K562 (cell line): ENCODE measurements around the gene IL36RN. TPM values are rescaled to one million over a fixed set of nuclear protein-coding genes. Genes with fewer than 3 reads are reported as not detected.

Source experiments
- ATAC-seq: fragments of 200-7000 bp; cut with Tn5 transposase; 3 replicates; pipeline ENCODE4 v1.9.1; 2020; ENCODE audit warnings: moderate library complexity
- BruUV-seq: library from RNA; stranded (reverse); fragments of 400-500 nt; replicated peaks from 2 replicates; lab custom pipeline; 2021; lab: Mats Ljungman, UMichigan
- CTCF ChIA-PET: fragments of 300-600 bp; formaldehyde crosslinking; extraction: SDS; loops from one replicate; lab custom pipeline; 2021; ENCODE audit warnings: low intra/inter-chr PET ratio; lab: Yijun Ruan, JAX
- POLR2A ChIA-PET: fragments of 300-600, 350-650 bp; sonication (Branson Sonifier 250); formaldehyde crosslinking; extraction: SDS; loops from one replicate; lab custom pipeline; 2021; ENCODE audit warnings: antibody characterized with exemption, inconsistent platforms; lab: Yijun Ruan, JAX
- DNase-seq, 4 experiments: peaks; one replicate each; pipeline versions ENCODE4 v3.0.0 to v3.0.0-alpha.2; 2011 to 2018; ENCODE audit warnings: low spot score in 3 of 4, mixed read lengths in 3 of 4; ENCODE audit errors: extremely low read depth in 1 of 4
- FAIRE-seq: peaks from 2 replicates; lab custom pipeline; 2011; peaks lifted over from hg19 to GRCh38; lab: Jason Lieb, UNC
- H2AFZ ChIP-seq: 2 replicates; pipeline ENCODE4 v1.6.0; 2011; ENCODE audit warnings: low read depth, low read length, control low read depth, inconsistent platforms
- H3K27ac ChIP-seq: fragments of 200-600 bp; 3 replicates; pipeline ENCODE4 v1.8.0; 2011; ENCODE audit warnings: low read depth, mild to moderate bottlenecking, control low read depth, inconsistent platforms, low read length, moderate library complexity, mixed read lengths; ENCODE audit errors: extremely low read depth
- H3K27me3 ChIP-seq, 2 experiments: fragments of 300-600 bp in 1 of 2; 2 replicates in 1 of 2; 3 replicates in 1 of 2; pipeline versions ENCODE4 v1.6.0 to v1.8.0; 2011; ENCODE audit warnings: inconsistent platforms in 2 of 2, low read length in 2 of 2, mild to moderate bottlenecking in 1 of 2, mixed read lengths in 1 of 2, moderate library complexity in 1 of 2; ENCODE audit not compliant: control insufficient read depth in 2 of 2, insufficient read depth in 2 of 2
- H3K36me3 ChIP-seq: fragments of 300-600 bp; 3 replicates; pipeline ENCODE4 v1.8.0; 2011; ENCODE audit warnings: mild to moderate bottlenecking, low read length, inconsistent platforms; ENCODE audit not compliant: control insufficient read depth, insufficient read depth
- H3K4me1 ChIP-seq, 2 experiments: fragments of 200-600 bp in 1 of 2; replicated peaks in 1 of 2; 2 replicates in 1 of 2; 3 replicates in 1 of 2; pipeline versions ENCODE4 v1.5.1 to v1.8.0; 2011; ENCODE audit warnings: inconsistent platforms in 2 of 2, low read length in 2 of 2, mild to moderate bottlenecking in 1 of 2, mixed read lengths in 1 of 2, moderate library complexity in 1 of 2; ENCODE audit not compliant: control insufficient read depth in 2 of 2, insufficient read depth in 2 of 2
- H3K4me2 ChIP-seq: 2 replicates; pipeline ENCODE4 v1.6.1; 2011; ENCODE audit warnings: low read length, control low read depth, inconsistent platforms, mixed read lengths; ENCODE audit not compliant: insufficient read depth
- H3K4me3 ChIP-seq: fragments of 200-600 bp; sonication (generic), shearing (Covaris generic); 2 replicates; pipeline ENCODE4 v1.5.1; 2016; ENCODE audit warnings: control low read depth, inconsistent platforms
- H3K79me2 ChIP-seq: fragments of 200-600 bp; 3 replicates; pipeline ENCODE4 v1.8.0; 2011; ENCODE audit warnings: low read length, inconsistent platforms; ENCODE audit not compliant: control insufficient read depth, insufficient read depth
- H3K9ac ChIP-seq, 2 experiments: 2 replicates each; pipeline versions ENCODE4 v1.6.0 to v1.6.1; 2011; ENCODE audit warnings: low read depth in 2 of 2, low read length in 2 of 2, control low read depth in 1 of 2, inconsistent platforms in 1 of 2, mild to moderate bottlenecking in 1 of 2, mixed read lengths in 1 of 2; ENCODE audit not compliant: insufficient read depth in 1 of 2
- H3K9me1 ChIP-seq: one replicate; pipeline ENCODE4 v1.6.0; 2011; ENCODE audit warnings: inconsistent platforms, mild to moderate bottlenecking, low read length, moderate library complexity; ENCODE audit not compliant: control insufficient read depth, insufficient read depth
- H3K9me3 ChIP-seq: replicated peaks from 2 replicates; pipeline ENCODE4 v1.5.1; 2011; ENCODE audit warnings: low read depth, low read length, inconsistent platforms; ENCODE audit not compliant: control insufficient read depth, insufficient read depth
- H4K20me1 ChIP-seq: replicated peaks from 2 replicates; pipeline ENCODE4 v1.6.1; 2011; ENCODE audit warnings: low read length, inconsistent platforms, mixed read lengths; ENCODE audit not compliant: control insufficient read depth, insufficient read depth
- BCOR ChIP-seq: fragments of 450-650 bp; IDR thresholded peaks from 2 replicates; pipeline ENCODE4 v1.6.1; 2016
- E2F3 ChIP-seq: fragments of 250-450 bp; sonication (Bioruptor Pico); IDR thresholded peaks from 2 replicates; pipeline ENCODE4 v1.4.0; 2020; ENCODE audit warnings: mild to moderate bottlenecking
- KDM1A ChIP-seq, 2 experiments: fragments of 450-650 bp; IDR thresholded peaks; 2 replicates each; pipeline ENCODE4 v1.6.1; 2016; ENCODE audit warnings: mild to moderate bottlenecking in 2 of 2
- MECOM ChIP-seq: fragments of 250-450 bp; sonication (Bioruptor Pico); IDR thresholded peaks from 2 replicates; pipeline ENCODE4 v1.8.0; 2022; ENCODE audit warnings: inconsistent platforms
- RBM25 ChIP-seq: fragments of 200-400 bp; formaldehyde crosslinking; IDR thresholded peaks from 2 replicates; pipeline ENCODE4 v1.6.1; 2018; ENCODE audit warnings: low read length, low read depth, moderate library complexity; ENCODE audit not compliant: severe bottlenecking
- SNRNP70 ChIP-seq: fragments of 200-400 bp; formaldehyde crosslinking; optimal IDR thresholded peaks from 2 replicates; pipeline ENCODE3; 2017; ENCODE audit warnings: low read depth, low read length
- SP2 ChIP-seq: IDR thresholded peaks from 2 replicates; pipeline ENCODE4 v1.6.1; 2011; ENCODE audit warnings: mild to moderate bottlenecking, low read depth, low read length, moderate library complexity; ENCODE audit not compliant: poor library complexity, severe bottlenecking; ENCODE audit errors: extremely low read depth
- ZBTB1 ChIP-seq: sonication (generic); formaldehyde crosslinking; IDR thresholded peaks from 2 replicates; pipeline ENCODE4 v1.8.1; 2023; ENCODE audit warnings: missing genetic modification reagents, low read depth, mild to moderate bottlenecking, borderline replicate concordance
- ZFP1 ChIP-seq: fragments of 450-650 bp; formaldehyde crosslinking; IDR thresholded peaks from 2 replicates; pipeline ENCODE4 v1.4.0; 2020; ENCODE audit warnings: mild to moderate bottlenecking, mixed read lengths
- ZNF253 ChIP-seq: fragments of 250-450 bp; sonication (Bioruptor Pico); conservative IDR thresholded peaks from 2 replicates; pipeline ENCODE4 v1.6.1; 2021; ENCODE audit warnings: mild to moderate bottlenecking
- ZNF57 ChIP-seq: fragments of 450-650 bp; formaldehyde crosslinking; IDR thresholded peaks from 2 replicates; pipeline ENCODE4 v1.4.0; 2020; ENCODE audit warnings: mild to moderate bottlenecking, moderate library complexity
- ZNF583 ChIP-seq: fragments of 250-450 bp; sonication (Bioruptor Pico); IDR thresholded peaks from 2 replicates; pipeline ENCODE4 v1.4.0; 2020
- WGBS: fragments of 100-300 bp; shearing (Covaris generic); methylation state at CpG from one replicate; pipeline ENCODE4 v1.1.6; 2016; ENCODE audit warnings: low coverage, mixed read lengths; ENCODE audit not compliant: insufficient coverage; ENCODE audit errors: missing lambda C conversion rate; 5-methylcytosine and 5-hydroxymethylcytosine counted together
- in situ Hi-C: fragments of 300-500 bp; cut with MboI; formaldehyde crosslinking; loops from 4 replicates; pipeline ENCODE4 v1.15.0; 2018; ENCODE audit warnings: inconsistent platforms, mixed read lengths
- intact Hi-C: fragments of 100-400 bp; cut with micrococcal nuclease; formaldehyde crosslinking; loops from 2 replicates; pipeline ENCODE4 v1.14.2; 2022
- polyA plus RNA-seq, 8 experiments: library from polyadenylated mRNA; depleted of rRNA in 4 of 8; stranded (reverse) in 5 of 8; unstranded in 3 of 8; fragments of >200 nt; fragmentation: Nextera tagmentation in 2 of 8; fragmentation: Illumina TruSeq in 1 of 8; extraction: Ambion mirVana in 2 of 8; extraction: Trizol in 1 of 8; gene quantifications; 2 replicates each; pipeline versions ENCODE4 v1.2.1 to v1.2.3, GENCODE V29; 2011 to 2014; ENCODE audit warnings: inconsistent platforms in 1 of 8, missing spikeins in 1 of 8
- total RNA-seq, 7 experiments: library from RNA; depleted of rRNA in 6 of 7; stranded (reverse); fragments of >200 nt in 6 of 7; fragmentation: Illumina TruSeq in 2 of 7; extraction: Trizol in 2 of 7; gene quantifications; 2 replicates each; pipeline versions ENCODE4 v1.2.1 to v1.2.3, GENCODE V29; 2011 to 2021; ENCODE audit warnings: low replicate concordance in 1 of 7
- TF ChIP-seq, protein P1 (sequence below): sonication (generic); formaldehyde crosslinking; IDR thresholded peaks from 2 replicates; pipeline ENCODE4 v1.8.0; 2023; ENCODE audit warnings: mild to moderate bottlenecking, missing genetic modification reagents
- TF ChIP-seq, protein P2 (sequence below): fragments of 250-450 bp; sonication (Bioruptor Pico); IDR thresholded peaks from 2 replicates; pipeline ENCODE4 v1.8.0; 2021; ENCODE audit warnings: mild to moderate bottlenecking, moderate library complexity
- TF ChIP-seq, protein P3 (sequence below): fragments of 450-650 bp; IDR thresholded peaks from 2 replicates; pipeline ENCODE4 v1.6.1; 2016

IL36RN gene
- total and polyA plus RNA-seq, 9 of the 15 experiments (the other 6 are each of a cell fraction or from before 2014, with no cell fraction given): not detected

DNA sequence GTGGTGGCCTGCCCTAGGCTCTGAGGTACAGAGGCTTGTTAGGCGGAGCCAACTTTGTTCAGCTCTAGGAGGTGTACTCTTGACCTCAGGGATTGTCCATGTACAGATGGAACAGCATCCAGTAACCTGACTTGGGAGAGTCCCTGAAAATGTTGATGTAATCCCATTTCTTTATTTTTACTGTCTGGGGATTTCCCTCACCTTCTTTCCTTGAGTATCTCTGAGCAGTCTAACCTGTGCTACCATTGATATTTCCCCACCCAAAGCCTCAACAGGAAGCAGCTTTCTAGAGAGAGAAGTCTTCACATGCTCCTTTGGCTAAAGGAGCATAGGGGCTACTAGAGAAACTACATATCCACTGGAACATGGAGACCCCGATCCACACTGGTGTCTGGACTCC, 43.3 kb upstream of the IL36RN start (continued):
- TF ChIP-seq, protein P1, sequence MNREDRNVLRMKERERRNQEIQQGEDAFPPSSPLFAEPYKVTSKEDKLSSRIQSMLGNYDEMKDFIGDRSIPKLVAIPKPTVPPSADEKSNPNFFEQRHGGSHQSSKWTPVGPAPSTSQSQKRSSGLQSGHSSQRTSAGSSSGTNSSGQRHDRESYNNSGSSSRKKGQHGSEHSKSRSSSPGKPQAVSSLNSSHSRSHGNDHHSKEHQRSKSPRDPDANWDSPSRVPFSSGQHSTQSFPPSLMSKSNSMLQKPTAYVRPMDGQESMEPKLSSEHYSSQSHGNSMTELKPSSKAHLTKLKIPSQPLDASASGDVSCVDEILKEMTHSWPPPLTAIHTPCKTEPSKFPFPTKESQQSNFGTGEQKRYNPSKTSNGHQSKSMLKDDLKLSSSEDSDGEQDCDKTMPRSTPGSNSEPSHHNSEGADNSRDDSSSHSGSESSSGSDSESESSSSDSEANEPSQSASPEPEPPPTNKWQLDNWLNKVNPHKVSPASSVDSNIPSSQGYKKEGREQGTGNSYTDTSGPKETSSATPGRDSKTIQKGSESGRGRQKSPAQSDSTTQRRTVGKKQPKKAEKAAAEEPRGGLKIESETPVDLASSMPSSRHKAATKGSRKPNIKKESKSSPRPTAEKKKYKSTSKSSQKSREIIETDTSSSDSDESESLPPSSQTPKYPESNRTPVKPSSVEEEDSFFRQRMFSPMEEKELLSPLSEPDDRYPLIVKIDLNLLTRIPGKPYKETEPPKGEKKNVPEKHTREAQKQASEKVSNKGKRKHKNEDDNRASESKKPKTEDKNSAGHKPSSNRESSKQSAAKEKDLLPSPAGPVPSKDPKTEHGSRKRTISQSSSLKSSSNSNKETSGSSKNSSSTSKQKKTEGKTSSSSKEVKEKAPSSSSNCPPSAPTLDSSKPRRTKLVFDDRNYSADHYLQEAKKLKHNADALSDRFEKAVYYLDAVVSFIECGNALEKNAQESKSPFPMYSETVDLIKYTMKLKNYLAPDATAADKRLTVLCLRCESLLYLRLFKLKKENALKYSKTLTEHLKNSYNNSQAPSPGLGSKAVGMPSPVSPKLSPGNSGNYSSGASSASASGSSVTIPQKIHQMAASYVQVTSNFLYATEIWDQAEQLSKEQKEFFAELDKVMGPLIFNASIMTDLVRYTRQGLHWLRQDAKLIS (CRISPR knock-in tag): no peak
- TF ChIP-seq SP2 (no peak), ZNF583 (CRISPR knock-in tag) (no peak)

DNA sequence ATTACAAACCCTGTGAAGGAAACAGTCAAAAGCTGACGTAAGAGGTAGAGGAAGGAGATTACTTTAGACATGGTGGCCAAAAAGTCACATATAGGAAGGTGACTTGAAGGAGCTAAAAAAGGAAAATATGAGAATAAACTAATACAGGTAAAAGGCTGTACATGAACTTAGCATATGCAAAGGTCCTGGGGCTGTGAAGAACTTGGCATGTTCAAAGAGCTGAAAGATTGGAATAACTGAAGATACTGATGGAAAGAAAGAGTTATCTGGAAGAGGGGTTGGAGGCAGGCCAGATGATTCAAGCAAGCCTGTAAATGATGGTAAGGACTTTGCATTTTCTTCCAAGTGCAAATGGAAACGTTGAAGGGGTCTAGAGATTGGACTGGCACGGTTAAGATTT, 40.5 kb upstream of the IL36RN start:
- H3K36me3 ChIP-seq: no peaks in the 10 kb centered on the region
- H3K27me3 ChIP-seq: no peaks in the 10 kb centered on the region
- no peak overlapping the region for H3K4me2 ChIP-seq
- H4K20me1 ChIP-seq: no peaks in the 10 kb centered on the region
- H2AFZ ChIP-seq: no peak overlapping the region
- no peaks in the 10 kb centered on the region for H3K79me2 ChIP-seq
- H3K9ac ChIP-seq: no peak overlapping the region
- CTCF ChIA-PET: no interaction called here
- POLR2A ChIA-PET: interaction anchor here (2.1 kb wide), 1 partner anchor 11 kb away, joined by 9 read pairs; no protein-coding TSS in a partner anchor
- BruUV-seq: no TSS peak
- peaks cover 0 to 4% of the 10 kb centered on the region in 2 experiments; a peak in 3 of 5 replicates for H3K4me1 ChIP-seq
- no peaks in the 10 kb centered on the region for H3K9me3 ChIP-seq
- in situ Hi-C loops: no loop called here
- ATAC-seq (no peak), FAIRE-seq (no peak), DNase-seq (no peak)
- 25% methylated on average over 3 of the region's 3 CpGs for WGBS
- no peak overlapping the region for H3K27ac ChIP-seq
- H3K9me1 ChIP-seq: no peaks in the 10 kb centered on the region
- no peak overlapping the region for H3K4me3 ChIP-seq
- intact Hi-C loops: no loop called here
- TF ChIP-seq, protein P2, sequence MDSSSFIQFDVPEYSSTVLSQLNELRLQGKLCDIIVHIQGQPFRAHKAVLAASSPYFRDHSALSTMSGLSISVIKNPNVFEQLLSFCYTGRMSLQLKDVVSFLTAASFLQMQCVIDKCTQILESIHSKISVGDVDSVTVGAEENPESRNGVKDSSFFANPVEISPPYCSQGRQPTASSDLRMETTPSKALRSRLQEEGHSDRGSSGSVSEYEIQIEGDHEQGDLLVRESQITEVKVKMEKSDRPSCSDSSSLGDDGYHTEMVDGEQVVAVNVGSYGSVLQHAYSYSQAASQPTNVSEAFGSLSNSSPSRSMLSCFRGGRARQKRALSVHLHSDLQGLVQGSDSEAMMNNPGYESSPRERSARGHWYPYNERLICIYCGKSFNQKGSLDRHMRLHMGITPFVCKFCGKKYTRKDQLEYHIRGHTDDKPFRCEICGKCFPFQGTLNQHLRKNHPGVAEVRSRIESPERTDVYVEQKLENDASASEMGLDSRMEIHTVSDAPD (CRISPR knock-in tag): no peak
- no peak for TF ChIP-seq ZNF253 (CRISPR knock-in tag)
- TF ChIP-seq KDM1A (IDR thresholded peaks at IDR 0.05): 0 out of 4 replicates have a peak, but pooled peaks of 1 of the 2 experiments have one; percentile 23
- TF ChIP-seq RBM25: peak; percentile 32
- TF ChIP-seq MECOM (CRISPR knock-in tag): no peak
- TF ChIP-seq BCOR: peak; percentile 59; the same call in 1 of the 2 replicates
- TF ChIP-seq, protein P3, sequence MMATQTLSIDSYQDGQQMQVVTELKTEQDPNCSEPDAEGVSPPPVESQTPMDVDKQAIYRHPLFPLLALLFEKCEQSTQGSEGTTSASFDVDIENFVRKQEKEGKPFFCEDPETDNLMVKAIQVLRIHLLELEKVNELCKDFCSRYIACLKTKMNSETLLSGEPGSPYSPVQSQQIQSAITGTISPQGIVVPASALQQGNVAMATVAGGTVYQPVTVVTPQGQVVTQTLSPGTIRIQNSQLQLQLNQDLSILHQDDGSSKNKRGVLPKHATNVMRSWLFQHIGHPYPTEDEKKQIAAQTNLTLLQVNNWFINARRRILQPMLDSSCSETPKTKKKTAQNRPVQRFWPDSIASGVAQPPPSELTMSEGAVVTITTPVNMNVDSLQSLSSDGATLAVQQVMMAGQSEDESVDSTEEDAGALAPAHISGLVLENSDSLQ: no peak
- TF ChIP-seq E2F3 (CRISPR knock-in tag): no peak
- TF ChIP-seq ZFP1 (CRISPR knock-in tag): no peak
- TF ChIP-seq ZBTB1 (CRISPR knock-in tag): no peak
- no peak for TF ChIP-seq ZNF57 (CRISPR knock-in tag)
- no peak for TF ChIP-seq SNRNP70
